NCI-H69 (cell line): ENCODE measurements around the gene POMGNT1.
A peak's percentile ranks its signal among the peaks of the same experiment; 100 is the strongest.

Experiments
- DNase-seq: peaks from one replicate; lab custom pipeline; 2025; lab: John Stamatoyannopoulos, UW

The POMGNT1 gene

DNA sequence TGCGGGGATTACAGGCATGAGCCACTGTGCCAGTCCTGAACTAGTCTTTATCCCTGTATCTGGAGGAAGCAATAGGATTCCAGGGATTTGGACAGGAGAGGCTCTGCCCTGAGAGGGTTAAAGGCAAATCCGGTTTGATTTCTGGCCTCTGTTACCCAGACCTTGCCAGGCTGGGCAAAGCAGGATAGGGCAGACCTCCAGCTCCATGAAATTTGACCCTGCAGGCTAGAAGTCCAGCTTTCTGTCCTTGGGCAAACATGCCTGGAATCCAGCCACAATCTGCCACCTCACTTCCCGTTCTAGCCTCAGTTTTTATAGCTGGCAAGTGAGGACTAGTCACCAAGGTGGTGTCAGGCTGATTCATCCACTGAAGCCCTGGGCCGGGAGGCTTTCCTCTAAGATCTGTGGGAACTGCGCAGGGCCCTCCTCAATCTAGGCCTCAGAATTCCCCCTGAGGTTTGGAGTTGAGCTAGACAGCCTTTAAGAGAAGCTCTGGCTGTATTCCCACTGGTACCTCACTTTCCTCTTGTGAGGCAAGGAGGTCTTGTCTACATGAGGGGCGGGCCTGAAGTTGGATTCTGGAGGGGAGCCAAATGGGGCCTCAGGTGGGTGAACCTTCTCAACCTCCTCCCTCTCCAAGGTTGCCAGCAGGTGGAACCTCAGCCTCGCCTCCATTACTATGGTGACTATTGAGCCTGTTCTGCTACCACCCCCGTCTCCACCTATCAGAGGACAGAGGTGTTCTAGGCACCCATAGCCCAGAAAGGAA is 15.0 kb downstream of the POMGNT1 start:
- peak; percentile 95 for DNase-seq

GRCh38 chr1:46181343-46182260 is 16.6 kb downstream of the POMGNT1 start:
- peak; percentile 76 for DNase-seq

GRCh38 chr1:46180082-46180616 is 18.1 kb downstream of the POMGNT1 start:
- DNase-seq: peak; percentile 90

DNA sequence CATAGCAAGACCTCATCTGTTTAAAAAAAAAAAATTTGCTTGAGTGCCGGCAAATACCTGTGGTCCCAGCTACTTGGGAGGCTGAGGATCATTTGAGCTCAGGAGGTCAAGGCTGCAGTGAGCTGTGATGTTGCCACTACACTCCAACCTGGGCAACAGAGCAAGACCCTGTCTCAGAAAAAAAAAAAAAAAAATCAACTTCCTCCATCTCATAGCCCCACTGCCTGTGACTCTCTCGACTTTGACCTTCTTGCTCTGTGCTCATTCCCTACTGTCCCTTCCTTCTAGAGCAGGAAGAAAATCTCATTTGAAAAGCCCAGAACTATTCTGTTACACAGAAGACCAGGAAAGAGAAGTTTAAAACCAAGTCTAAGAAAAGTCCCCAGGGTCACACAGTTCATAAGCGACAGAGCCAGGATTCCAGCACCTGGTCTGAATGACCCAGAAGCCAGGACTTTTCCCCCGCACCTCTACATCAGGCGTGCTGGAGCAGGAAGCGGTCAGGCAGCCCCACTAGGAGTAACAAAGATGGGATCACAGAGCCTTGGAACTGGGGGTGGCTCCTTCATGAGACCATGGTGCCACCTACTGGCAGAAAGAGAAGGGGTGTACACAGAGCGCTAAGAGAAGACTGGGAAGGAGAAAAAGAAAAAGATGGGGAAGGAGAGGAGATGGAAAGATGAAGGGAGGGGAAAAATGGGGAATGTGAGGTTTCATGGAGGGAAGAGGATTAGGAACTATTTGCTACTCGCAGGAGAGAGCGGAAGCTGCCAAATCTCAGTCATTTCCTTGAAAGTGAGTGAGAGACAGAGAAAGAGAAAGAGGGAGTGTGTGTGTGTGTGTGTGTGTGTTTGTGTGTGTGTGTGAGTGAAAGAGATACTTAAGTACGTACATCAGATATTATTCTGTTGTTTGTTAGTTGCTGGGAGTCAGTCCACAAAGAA is 18.8 kb downstream of the POMGNT1 start:
- peak; percentile 90 for DNase-seq

DNA sequence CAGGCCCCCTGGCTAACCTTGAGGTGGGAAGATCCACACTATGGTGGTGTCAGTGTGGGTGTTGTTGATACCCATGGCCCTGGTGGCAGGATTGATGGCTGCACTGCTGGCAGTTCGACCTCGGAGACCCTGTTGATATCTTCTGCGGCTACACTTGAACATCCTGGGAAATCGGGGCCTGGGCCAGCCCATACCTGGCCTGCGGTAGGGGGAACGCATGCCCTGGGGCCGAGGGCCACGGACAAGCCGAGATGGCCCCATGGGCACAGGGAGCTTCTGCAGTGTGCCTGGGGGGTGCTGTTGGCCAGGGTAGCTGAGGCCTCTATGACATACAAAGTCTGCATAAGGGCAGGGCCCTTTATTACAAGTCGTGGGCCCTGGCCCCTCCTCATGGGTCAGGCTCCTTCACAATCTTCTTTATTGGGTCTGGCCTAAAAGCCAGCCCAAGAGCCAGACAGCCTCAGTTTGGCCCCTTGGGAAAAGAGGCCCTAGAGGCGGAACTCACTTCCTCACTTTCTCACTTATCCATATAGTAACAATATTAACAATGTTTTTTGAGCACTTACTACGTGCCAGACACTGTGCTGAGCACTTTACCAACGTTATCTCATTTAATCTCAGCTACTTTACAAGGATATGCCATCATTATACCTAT is 21.9 kb downstream of the POMGNT1 start, which contains the start of gene P3R3URF:
Gene P3R3URF, minus strand, starts transcription at position 278 of the 655 bp plus-strand sequence. Its CDS starts 17 bp downstream, at position 261.
- DNase-seq: no peak

DNA sequence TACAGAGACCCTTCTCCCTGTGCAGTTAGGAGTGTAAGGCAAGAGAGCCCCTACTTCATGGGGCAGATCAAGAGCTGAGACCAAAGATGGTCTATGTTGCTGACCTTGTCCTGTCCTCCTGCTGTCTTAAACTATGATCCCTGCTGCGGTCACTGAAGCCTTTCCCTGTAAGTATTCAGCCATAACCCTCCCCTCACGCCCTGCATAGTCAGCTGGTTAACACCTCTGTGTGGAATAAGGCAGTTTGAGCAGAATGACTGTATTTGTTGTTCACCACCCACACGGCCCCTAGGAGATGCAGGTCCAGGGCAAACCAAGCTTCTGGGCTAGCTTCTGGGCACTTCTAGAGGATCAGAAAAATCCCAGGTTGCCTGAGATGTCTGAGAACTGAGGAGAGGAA is 23.0 kb downstream of the POMGNT1 start:
- DNase-seq: no peak

DNA sequence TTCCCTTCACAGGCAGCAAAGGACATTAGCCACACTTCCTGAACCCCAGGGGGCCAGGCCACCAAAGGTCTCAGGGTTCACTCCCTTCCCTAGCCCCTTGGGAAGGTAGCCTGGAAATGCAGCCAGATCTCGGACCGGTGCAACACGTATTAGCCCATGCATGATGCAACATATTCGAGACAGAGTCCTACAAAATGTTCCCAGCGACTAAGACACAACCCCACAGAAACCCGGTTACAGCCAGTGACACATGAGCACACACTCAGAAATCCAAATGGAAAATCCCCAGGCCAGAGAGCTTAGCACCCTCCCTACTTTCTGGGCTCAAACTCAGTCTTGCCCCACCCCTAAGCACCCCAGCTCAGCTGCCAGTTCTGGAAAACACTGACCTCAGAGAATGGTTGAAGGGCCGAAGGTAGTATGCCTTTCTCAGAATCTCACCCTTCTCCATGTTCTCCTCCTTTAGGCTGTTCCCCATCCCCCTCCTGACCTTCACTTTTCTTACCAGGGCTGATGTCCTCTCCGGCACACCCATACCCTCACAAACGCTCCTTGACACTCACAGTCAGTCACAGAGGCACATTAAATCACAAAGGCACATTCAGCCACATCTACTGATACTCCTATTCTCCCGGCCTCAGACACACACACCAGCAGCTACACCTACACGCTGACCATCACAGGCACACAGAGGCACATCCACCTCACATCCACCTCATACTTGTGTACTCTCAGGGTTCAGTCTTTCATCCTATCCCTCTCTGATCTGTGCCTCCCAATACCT is 23.6 kb downstream of the POMGNT1 start, which contains the start of gene TSPAN1:
Gene TSPAN1, plus strand, starts transcription at position 640 of the 784 bp plus-strand sequence. CDS start 6,021 bp downstream, outside the sequence.
- DNase-seq: no peak

GRCh38 chr1:46173361-46173856 is 24.8 kb downstream of the POMGNT1 start:
- DNase-seq: peak; percentile 60

GRCh38 chr1:46172321-46172720 is 25.9 kb downstream of the POMGNT1 start:
- DNase-seq: no peak

GRCh38 chr1:46171871-46172270 is 26.4 kb downstream of the POMGNT1 start:
- peak; percentile 49 for DNase-seq

DNA sequence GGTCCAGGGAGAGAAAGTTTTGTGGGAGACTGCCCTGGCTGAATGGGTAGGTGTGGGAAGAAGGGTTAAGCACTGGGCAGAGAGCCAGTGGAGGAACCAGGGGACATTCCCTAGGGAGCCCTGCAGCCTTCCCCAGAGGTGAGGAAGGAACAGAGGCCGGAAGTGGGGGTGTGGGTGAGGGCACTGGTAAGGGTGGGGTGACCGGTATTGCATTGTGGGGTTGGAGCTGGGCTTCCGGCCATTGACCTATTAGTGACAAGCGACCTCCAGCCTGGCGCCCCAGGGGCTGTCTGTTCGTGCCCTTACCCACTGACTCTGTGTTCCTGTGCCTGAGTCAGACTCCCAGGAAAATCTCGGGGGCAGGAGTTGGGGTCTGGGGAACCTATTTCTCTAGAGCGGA is 26.9 kb downstream of the POMGNT1 start:
- peak; percentile 39 for DNase-seq

GRCh38 chr1:46169811-46170454 is 28.3 kb downstream of the POMGNT1 start:
- DNase-seq: no peak

DNA sequence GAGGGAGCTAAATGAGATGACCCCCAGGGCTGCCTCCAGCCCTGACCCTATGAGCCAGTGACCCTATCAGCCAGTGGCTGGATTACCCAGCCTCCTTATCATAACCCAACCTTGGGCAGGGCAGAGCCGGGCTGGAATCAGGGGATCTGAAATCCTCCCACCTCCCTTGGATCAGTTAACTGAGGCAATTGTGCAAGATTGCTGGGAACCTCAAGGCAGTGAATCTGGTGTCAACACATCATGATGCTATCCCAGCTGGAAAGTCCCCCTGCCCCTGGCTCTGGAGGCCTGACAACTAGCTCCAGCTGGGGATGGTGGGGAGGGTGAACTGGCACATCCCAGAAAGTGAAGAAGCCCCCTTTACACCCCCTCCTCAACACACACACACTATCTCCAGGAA is 29.8 kb downstream of the POMGNT1 start:
- DNase-seq: no peak

DNA sequence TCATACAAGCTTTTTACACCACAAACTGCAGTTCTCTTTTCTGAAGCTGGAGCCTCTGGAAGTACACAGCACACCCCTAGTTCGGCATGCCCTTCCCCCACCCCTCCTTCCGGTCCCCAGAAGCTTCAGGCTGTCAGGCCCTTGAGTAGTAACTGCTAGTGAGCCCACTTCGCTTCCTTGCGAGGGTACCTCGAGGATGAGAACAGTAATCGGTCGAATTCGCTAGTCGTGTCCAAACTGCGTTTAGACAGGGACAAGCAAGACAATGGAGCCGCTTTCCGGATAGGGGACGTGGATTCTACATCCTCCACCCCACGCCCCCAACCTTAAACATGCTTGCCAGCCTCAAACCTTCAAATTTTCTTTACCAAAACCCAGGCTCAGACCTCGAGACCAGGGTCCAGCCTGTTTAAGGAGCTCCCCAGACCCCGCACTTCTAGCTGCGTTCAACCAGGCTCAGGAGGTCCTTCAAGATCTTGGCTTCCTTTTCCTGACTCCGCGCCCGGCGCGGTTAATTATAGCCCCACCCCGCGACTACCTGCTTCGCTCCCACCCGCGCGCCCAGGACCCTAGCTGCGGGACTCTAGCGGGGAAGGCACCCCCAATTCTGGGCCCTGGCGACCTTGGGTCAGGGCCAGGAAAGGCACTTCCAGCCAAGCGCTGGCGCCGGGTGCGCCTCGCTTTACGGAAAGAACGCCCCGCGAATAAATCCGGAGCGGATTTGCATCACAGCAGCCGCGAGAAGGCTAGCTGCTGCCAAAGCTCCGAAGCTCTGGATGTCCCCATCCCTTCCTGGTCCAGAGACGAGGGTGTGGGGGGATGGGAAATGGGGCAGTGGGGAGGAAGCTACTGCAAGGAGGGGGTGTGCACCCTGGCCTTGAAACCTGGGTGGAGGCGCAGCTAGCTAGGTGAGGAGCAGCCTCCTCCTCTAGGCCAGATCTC is 31.4 kb downstream of the POMGNT1 start:
- DNase-seq: no peak

- no peak for DNase-seq
These were observed 38.0 kb downstream of the POMGNT1 start for GRCh38 chr1:46160212-46160611.

GRCh38 chr1:46159516-46159915 is 38.7 kb downstream of the POMGNT1 start:
- DNase-seq: no peak

- no peak for DNase-seq
These were observed 39.6 kb downstream of the POMGNT1 start for GRCh38 chr1:46158312-46159281.
